HG03196 (cell line): ENCODE measurements around the gene ATP2A1.

Experiments used
- ATAC-seq: cut with Tn5 transposase; IDR thresholded peaks from one replicate; pipeline ENCODE4 v1.9.1; 2021; ENCODE audit not compliant: unreplicated experiment

ATP2A1 gene

GRCh38 chr16:28878083-28878926, at the start of gene ATP2A1:
Gene ATP2A1 (plus strand): TSS chr16:28878488. CDS start chr16:28878672, 184 bp downstream.
- no peak for ATAC-seq

GRCh38 chr16:28829747-28830146, 48.5 kb upstream of the ATP2A1 start:
- no peak for ATAC-seq

GRCh38 chr16:28830531-28830930, 47.8 kb upstream of the ATP2A1 start:
- no peak for ATAC-seq

- no peak for ATAC-seq
Measured at GRCh38 chr16:28834349-28834748, 43.9 kb upstream of the ATP2A1 start.

- no peak for ATAC-seq
Measured at GRCh38 chr16:28834873-28835863, 43.1 kb upstream of the ATP2A1 start.

GRCh38 chr16:28835864-28836760, 42.2 kb upstream of the ATP2A1 start:
- ATAC-seq: no peak

- no peak for ATAC-seq
Measured at GRCh38 chr16:28836761-28837064, 41.6 kb upstream of the ATP2A1 start.

GRCh38 chr16:28837672-28838557, 40.4 kb upstream of the ATP2A1 start:
- no peak for ATAC-seq

- ATAC-seq: no peak
Measured at GRCh38 chr16:28838558-28838918, 39.8 kb upstream of the ATP2A1 start.

- ATAC-seq: no peak
Measured at GRCh38 chr16:28839004-28839639, 39.2 kb upstream of the ATP2A1 start.

- ATAC-seq: no peak
Measured at GRCh38 chr16:28839899-28840298, 38.4 kb upstream of the ATP2A1 start.

GRCh38 chr16:28842696-28843095, 35.6 kb upstream of the ATP2A1 start:
- no peak for ATAC-seq

GRCh38 chr16:28843766-28844165, 34.5 kb upstream of the ATP2A1 start:
- no peak for ATAC-seq

- ATAC-seq: no peak
Measured at GRCh38 chr16:28844226-28844885, 33.9 kb upstream of the ATP2A1 start.

GRCh38 chr16:28845293-28845692, 33.0 kb upstream of the ATP2A1 start:
- no peak for ATAC-seq

- no peak for ATAC-seq
Measured at GRCh38 chr16:28845761-28846079, 32.6 kb upstream of the ATP2A1 start.

GRCh38 chr16:28846080-28846932, 32.0 kb upstream of the ATP2A1 start, which contains the start of gene TUFM:
Gene TUFM (minus strand): TSS chr16:28846348. CDS start chr16:28846269, 79 bp downstream.
- ATAC-seq: peak; percentile 92

GRCh38 chr16:28846933-28847273, 31.4 kb upstream of the ATP2A1 start:
- no peak for ATAC-seq
